GM15510 (cell line): Measurements from ENCODE around the gene TMEM98.

Source experiments
- POLR2A ChIP-seq: IDR thresholded peaks from 3 replicates; pipeline ENCODE4 v1.6.1; 2011; ENCODE audit warnings: borderline replicate concordance; ENCODE audit not compliant: insufficient read length; ENCODE audit errors: extremely low read depth

The TMEM98 gene

GRCh38 chr17:32909787-32910369, 18.1 kb upstream of the TMEM98 start:
- no peak for TF ChIP-seq POLR2A

DNA sequence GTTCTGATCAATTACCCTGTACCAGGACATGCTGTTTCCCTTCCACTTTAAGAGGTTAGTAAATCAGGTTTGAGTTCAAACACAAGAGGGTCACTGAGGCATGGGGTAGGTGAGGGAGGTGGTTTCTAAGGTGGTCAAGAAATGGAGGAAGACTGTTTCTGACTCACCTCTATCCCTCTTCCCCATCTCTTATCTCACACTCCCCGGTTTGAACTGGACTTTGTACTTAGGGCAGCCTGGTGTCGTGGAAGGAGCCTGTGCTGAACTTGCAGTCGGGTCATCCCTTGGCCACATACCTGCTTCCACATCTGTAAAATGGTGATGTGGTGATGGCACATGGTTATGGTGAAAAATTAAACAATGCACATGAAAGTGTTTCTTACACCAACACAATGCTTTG, 17.2 kb upstream of the TMEM98 start:
- no peak for TF ChIP-seq POLR2A

DNA sequence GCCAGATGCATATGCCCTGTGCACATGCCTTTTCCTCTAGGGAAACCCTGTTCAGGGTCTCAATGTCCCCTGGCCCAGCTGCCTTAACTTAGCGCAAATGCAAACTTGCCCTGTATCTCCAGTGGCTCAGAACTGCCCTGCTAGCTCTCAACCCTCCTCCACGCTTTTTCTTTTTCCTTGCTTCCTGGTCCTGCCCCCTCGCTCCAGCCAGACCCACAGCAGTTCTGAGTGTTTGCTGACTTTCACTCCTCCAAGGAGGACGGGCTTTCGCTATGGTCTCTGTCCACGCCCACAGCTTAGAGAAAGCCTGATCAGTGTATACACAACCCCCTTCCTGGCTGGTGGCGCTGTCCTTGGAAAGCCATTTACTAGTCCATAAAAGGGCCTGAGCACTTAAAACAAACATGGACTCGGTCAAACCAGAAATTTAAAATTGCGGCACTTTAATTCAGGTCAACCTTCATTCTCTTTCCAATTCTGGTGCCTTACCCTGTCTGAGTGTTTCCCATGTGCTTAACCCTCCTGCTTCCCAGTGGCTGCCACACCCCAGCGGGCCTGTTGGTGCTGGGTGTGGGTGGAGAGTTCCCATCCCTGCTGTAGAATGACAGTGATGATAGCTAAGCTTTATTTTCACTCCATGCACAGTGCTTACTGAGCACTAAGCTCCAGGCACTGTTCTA, 15.6 kb upstream of the TMEM98 start:
- no peak for TF ChIP-seq POLR2A

DNA sequence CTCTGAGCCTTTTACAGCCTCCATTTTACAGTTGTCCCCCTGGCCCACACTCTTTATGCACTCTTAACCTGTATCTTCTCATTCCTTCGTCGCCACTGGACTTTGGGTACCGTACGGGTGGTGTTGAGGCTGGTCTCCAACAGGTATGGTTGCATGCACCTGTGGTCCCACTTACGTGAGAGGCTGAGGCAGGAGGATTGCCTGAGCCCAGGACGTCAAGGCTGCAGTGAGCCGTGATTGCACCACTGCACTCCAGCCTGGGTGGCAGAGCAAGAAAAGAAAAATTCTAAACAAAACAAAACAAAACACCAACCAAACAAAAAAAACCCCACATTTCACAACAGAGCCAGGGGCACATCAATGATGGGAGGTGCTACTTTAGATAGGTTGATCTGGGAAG, 14.4 kb upstream of the TMEM98 start:
- TF ChIP-seq POLR2A: no peak

GRCh38 chr17:32914181-32914580, 13.8 kb upstream of the TMEM98 start:
- no peak for TF ChIP-seq POLR2A

DNA sequence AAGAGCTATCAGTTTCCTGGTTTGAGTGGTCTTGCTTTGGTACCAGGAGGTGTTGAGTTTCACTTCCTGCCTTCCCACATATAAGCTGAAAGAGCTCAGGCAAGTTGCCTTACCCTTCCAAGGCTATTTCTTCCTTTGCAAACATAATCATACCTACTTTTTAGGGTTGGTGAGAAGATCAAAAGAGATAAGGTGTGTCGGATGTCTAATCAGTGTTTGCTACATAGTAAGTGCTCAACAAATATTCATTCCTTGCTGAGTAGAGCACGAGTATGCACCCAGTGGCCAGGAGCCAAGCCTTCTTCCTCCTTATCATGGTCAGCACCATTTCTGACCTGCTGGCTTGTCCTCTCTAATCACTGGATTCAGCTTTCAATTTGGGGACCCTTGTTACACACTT, 12.7 kb upstream of the TMEM98 start:
- TF ChIP-seq POLR2A: no peak

- no peak for TF ChIP-seq POLR2A
Observed at GRCh38 chr17:32916134-32916533, 11.8 kb upstream of the TMEM98 start.

GRCh38 chr17:32917081-32917480, 10.9 kb upstream of the TMEM98 start:
- TF ChIP-seq POLR2A: no peak

DNA sequence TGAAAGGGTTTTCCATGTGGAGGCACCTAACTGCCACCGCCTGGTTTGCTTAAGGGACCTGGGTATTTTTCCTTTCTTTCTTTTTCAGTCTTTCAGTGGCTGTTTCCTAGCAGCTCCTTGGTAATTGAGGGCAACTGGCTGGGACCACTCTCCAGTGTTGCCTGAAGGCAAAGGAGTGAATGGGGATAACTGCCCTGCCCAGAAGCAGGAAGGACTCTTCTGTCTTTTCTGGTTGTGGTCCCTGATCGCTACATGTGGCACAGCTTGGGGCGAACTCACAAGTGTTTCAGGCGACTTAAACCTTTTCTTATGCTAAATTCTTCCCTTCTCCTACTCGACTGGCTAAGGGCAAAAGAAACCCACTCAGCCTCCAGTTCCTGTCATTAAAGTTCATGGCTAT, 10.1 kb upstream of the TMEM98 start:
- no peak for TF ChIP-seq POLR2A

DNA sequence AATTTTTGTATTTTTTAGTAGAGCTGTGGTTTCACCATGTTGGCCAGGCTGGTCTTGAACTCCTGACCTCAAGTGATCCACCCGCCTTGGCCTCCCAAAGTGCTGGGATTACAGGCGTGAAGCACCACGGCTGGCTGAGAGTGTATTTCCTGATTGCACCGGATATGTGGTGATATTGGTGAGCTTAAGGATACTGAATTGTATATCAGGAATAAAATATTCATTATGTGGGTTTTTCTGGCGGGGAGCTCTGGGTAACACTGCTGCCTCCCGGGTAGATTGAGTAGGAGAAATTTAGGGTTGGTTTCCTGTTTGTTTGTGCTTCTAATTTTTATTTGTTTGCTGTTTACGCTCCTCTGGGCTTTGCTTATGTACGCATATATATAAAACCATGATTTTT, 7.7 kb upstream of the TMEM98 start:
- no peak for TF ChIP-seq POLR2A

DNA sequence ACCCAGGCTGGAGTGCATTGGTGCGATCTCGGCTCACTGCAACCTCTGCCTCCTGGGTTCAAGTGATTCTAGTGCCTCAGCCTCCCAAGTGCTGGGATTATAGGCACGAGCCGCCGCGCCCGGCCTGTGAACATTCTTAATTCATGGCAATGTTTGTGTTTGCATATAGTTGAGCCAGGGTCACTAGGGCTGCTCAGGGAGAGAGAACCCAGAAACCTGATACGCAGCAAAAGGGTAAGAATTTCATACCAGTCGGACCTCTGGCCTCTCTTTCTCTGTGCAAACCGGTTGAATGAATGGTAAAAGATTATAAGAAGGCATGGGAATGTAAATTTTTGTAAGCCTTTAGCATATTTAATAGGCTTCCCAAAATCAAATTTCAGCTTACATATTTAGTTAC, 6.9 kb upstream of the TMEM98 start:
- no peak for TF ChIP-seq POLR2A

DNA sequence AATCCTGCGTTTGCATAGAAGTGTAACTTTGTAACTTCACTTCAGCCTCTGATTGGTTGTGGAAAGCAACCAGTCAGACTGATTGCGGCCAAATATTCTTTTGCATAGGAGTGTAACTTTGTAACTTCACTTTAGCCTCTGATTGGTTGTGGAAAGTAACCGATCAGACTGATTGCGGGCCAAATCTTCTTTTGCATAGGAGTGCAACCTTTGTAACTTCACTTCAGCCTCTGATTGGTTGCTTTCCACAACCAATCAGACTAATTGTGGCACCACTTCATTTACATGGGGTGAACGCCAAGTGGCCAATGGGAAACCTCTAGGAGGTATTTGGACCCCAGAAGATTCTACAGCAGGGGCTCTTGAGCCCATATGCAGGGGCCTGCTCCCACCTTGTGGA, 1.8 kb upstream of the TMEM98 start:
- no peak for TF ChIP-seq POLR2A

DNA sequence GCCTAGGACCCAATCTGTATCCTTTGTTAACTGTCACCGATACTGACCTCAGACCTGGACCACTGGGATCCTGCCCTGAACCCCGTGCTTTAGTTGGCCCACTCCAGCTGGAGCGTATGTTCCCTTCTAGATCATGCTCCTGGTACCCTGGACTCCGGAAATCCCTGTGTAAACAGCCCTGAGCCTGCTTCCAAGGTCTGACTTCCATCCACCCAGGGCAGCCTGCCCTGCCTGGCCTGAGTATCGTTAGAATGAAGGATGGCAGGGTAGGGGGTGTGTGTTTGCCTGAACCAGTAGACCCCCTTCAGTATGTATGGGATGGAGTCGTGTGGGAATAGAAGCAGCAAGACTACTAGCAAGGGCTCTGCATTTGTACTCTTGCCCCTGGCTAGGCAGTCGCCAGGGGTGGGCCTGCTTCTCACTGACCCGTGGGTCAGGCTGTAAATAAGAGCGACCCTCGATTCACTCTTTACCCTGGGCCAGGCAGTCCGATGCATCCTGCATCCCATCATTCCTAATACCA, 691 bp upstream of the TMEM98 start:
- TF ChIP-seq POLR2A: no peak

GRCh38 chr17:32928586-32929535, 908 bp downstream of the TMEM98 start:
- TF ChIP-seq POLR2A: no peak

GRCh38 chr17:32929588-32929987, 1.6 kb downstream of the TMEM98 start:
- no peak for TF ChIP-seq POLR2A
